Measurements from ENCODE around the gene CAMKK1. TPM values are rescaled to one million over a fixed set of nuclear protein-coding genes. Genes with fewer than 3 reads are reported as not detected.

CAMKK1 gene
- polyA plus RNA-seq, 1 donor from 2014 or later = 8.9 TPM

DNA sequence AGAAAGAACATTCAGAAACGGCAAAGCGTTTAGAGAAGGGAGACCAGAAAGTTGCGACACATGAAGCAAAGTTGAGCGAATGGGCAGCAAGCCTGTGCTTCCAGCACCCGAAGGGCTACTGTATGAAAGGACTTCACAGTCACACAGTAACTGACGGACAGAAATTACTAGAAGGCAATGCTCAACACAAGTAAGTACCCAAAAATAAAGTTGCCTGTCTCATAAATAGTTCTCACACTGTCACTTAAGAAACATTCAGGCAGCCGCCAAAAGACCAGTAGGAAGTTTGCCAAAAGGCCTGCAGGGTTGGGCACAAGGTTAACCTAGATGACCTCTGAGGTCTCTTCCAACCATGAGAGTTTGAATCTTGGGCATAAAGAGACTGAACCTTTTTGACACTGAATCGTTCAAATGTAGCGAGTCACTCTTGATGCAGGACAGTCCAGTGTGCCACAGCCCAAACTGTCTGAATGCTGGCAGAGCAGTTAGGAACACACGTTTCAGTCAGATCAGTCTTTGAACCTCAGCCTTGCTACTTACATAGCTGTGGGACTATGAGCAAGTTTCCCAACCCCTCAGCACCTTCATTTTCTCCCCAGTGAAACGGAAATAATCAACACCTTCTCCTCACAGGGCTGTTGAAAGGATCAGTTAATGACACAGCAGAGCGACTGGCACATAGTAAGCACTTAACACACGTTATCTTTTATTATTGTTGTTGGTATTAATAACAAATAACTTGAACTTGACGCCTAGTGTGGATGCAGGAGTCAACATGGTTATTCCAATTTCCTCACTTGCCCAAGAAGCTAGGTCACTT lies 57.2 kb downstream of the CAMKK1 start:
- TF ChIP-seq, protein P1, sequence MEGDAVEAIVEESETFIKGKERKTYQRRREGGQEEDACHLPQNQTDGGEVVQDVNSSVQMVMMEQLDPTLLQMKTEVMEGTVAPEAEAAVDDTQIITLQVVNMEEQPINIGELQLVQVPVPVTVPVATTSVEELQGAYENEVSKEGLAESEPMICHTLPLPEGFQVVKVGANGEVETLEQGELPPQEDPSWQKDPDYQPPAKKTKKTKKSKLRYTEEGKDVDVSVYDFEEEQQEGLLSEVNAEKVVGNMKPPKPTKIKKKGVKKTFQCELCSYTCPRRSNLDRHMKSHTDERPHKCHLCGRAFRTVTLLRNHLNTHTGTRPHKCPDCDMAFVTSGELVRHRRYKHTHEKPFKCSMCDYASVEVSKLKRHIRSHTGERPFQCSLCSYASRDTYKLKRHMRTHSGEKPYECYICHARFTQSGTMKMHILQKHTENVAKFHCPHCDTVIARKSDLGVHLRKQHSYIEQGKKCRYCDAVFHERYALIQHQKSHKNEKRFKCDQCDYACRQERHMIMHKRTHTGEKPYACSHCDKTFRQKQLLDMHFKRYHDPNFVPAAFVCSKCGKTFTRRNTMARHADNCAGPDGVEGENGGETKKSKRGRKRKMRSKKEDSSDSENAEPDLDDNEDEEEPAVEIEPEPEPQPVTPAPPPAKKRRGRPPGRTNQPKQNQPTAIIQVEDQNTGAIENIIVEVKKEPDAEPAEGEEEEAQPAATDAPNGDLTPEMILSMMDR (IDR thresholded peaks at IDR 0.05; ENCODE audit: poor library complexity, severe bottlenecking) = no peak
- no peak for TF ChIP-seq TAF1 (IDR thresholded peaks at IDR 0.05; ENCODE audit: low read depth)
- no peak for TF ChIP-seq SMC3 (conservative IDR thresholded peaks at IDR 0.05; ENCODE audit: poor library complexity)
- no peak for TF ChIP-seq MXI1 (conservative IDR thresholded peaks at IDR 0.05; ENCODE audit: poor library complexity, severe bottlenecking)
- TF ChIP-seq RAD21 (conservative IDR thresholded peaks at IDR 0.05) = no peak
- TF ChIP-seq EP300 (conservative IDR thresholded peaks at IDR 0.05; ENCODE audit: poor library complexity, severe bottlenecking) = no peak
- TF ChIP-seq POLR2AphosphoS5 (IDR thresholded peaks at IDR 0.05) = no peak
- TF ChIP-seq EZH2 (IDR thresholded peaks at IDR 0.05; ENCODE audit: borderline replicate concordance, insufficient read depth, low read length, poor library complexity, severe bottlenecking) = no peak
- TF ChIP-seq, protein P2, sequence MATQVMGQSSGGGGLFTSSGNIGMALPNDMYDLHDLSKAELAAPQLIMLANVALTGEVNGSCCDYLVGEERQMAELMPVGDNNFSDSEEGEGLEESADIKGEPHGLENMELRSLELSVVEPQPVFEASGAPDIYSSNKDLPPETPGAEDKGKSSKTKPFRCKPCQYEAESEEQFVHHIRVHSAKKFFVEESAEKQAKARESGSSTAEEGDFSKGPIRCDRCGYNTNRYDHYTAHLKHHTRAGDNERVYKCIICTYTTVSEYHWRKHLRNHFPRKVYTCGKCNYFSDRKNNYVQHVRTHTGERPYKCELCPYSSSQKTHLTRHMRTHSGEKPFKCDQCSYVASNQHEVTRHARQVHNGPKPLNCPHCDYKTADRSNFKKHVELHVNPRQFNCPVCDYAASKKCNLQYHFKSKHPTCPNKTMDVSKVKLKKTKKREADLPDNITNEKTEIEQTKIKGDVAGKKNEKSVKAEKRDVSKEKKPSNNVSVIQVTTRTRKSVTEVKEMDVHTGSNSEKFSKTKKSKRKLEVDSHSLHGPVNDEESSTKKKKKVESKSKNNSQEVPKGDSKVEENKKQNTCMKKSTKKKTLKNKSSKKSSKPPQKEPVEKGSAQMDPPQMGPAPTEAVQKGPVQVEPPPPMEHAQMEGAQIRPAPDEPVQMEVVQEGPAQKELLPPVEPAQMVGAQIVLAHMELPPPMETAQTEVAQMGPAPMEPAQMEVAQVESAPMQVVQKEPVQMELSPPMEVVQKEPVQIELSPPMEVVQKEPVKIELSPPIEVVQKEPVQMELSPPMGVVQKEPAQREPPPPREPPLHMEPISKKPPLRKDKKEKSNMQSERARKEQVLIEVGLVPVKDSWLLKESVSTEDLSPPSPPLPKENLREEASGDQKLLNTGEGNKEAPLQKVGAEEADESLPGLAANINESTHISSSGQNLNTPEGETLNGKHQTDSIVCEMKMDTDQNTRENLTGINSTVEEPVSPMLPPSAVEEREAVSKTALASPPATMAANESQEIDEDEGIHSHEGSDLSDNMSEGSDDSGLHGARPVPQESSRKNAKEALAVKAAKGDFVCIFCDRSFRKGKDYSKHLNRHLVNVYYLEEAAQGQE (IDR thresholded peaks at IDR 0.05; ENCODE audit: borderline replicate concordance) = no peak
- H3K27me3 ChIP-seq (ENCODE audit: insufficient read depth, low read depth, low read length) = no peaks in the 10 kb centered on the region
- H3K79me2 ChIP-seq (replicated peaks; ENCODE audit: insufficient read depth, low read length) = peaks cover 22% of the 10 kb centered on the region
- H3K9me3 ChIP-seq (ENCODE audit: low read length) = no peaks in the 10 kb centered on the region
- H3K4me2 ChIP-seq (ENCODE audit: low read length) = no peak overlapping the region
- no peaks in the 10 kb centered on the region for H4K20me1 ChIP-seq (ENCODE audit: insufficient read depth)
- no peak overlapping the region for H2AFZ ChIP-seq (ENCODE audit: low read depth, low read length)
- no peaks in the 10 kb centered on the region for H3K9me2 ChIP-seq (ENCODE audit: insufficient read depth, low read length)
- no peak overlapping the region for H3K9ac ChIP-seq (ENCODE audit: low read length)
- H3F3A ChIP-seq (ENCODE audit: insufficient read depth, low read length, poor library complexity, severe bottlenecking) = no peaks in the 10 kb centered on the region
- no peak overlapping the region for H3K4me3 ChIP-seq (ENCODE audit: low read length)
- H3K27ac ChIP-seq (ENCODE audit: low read length) = no peak overlapping the region
- H3K36me3 ChIP-seq (ENCODE audit: insufficient read depth, low read length) = peaks cover 4% of the 10 kb centered on the region

DNA sequence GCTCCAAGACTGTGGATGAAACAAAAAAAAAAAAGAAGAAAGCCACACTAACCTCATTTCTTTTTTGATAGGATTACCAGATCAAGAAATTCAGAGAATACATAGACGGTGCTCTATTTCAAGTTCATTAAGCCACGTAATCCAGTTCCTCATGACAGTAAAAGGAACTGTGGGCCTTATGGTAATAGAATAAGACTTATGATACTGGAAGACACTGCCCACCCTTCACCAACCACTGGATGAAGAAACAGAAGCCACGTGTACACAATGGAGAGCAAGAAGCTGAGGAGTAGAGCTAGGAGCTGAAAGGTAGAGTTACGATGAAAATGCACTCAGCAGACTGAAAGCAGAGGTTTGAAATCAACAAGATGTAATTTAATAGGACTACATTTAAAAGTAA lies 58.0 kb downstream of the CAMKK1 start:
- Histone ChIP-seq H3K9ac (ENCODE audit: low read length) (no peak overlapping the region), H3K9me2 (ENCODE audit: insufficient read depth, low read length) (no peaks in the 10 kb centered on the region), H3K4me2 (ENCODE audit: low read length) (no peak overlapping the region), H3K27me3 (ENCODE audit: insufficient read depth, low read depth, low read length) (no peaks in the 10 kb centered on the region), H3K79me2 (replicated peaks; ENCODE audit: insufficient read depth, low read length) (peaks cover 15% of the 10 kb centered on the region), H3K9me3 (ENCODE audit: low read length) (no peaks in the 10 kb centered on the region), H3K36me3 (ENCODE audit: insufficient read depth, low read length) (peaks cover 4% of the 10 kb centered on the region), H3K4me3 (ENCODE audit: low read length) (no peak overlapping the region), H2AFZ (ENCODE audit: low read depth, low read length) (no peak overlapping the region), H3K27ac (ENCODE audit: low read length) (no peak overlapping the region), H3F3A (ENCODE audit: insufficient read depth, low read length, poor library complexity, severe bottlenecking) (no peaks in the 10 kb centered on the region), H4K20me1 (ENCODE audit: insufficient read depth) (no peaks in the 10 kb centered on the region)
- TF ChIP-seq SMC3 (conservative IDR thresholded peaks at IDR 0.05; ENCODE audit: poor library complexity) = no peak
- no peak for TF ChIP-seq EZH2 (IDR thresholded peaks at IDR 0.05; ENCODE audit: borderline replicate concordance, insufficient read depth, low read length, poor library complexity, severe bottlenecking)
- TF ChIP-seq EP300 (conservative IDR thresholded peaks at IDR 0.05; ENCODE audit: poor library complexity, severe bottlenecking) = no peak
- TF ChIP-seq TAF1 (IDR thresholded peaks at IDR 0.05; ENCODE audit: low read depth) = no peak
